HG03103 (cell line): ENCODE results near the gene BPNT1.
A peak's percentile ranks its signal among the peaks of the same experiment; 100 is the strongest.
"Not testable (repeated sequence)": the region's sequence is repeated elsewhere in the genome, so short reads cannot be mapped to it uniquely, and the experiment has no call there.

Source experiments
- ATAC-seq: cut with Tn5 transposase; IDR thresholded peaks from one replicate; pipeline ENCODE4 v1.9.1; 2021; ENCODE audit warnings: low read depth; ENCODE audit not compliant: unreplicated experiment

BPNT1 gene, protein sequence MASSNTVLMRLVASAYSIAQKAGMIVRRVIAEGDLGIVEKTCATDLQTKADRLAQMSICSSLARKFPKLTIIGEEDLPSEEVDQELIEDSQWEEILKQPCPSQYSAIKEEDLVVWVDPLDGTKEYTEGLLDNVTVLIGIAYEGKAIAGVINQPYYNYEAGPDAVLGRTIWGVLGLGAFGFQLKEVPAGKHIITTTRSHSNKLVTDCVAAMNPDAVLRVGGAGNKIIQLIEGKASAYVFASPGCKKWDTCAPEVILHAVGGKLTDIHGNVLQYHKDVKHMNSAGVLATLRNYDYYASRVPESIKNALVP

DNA sequence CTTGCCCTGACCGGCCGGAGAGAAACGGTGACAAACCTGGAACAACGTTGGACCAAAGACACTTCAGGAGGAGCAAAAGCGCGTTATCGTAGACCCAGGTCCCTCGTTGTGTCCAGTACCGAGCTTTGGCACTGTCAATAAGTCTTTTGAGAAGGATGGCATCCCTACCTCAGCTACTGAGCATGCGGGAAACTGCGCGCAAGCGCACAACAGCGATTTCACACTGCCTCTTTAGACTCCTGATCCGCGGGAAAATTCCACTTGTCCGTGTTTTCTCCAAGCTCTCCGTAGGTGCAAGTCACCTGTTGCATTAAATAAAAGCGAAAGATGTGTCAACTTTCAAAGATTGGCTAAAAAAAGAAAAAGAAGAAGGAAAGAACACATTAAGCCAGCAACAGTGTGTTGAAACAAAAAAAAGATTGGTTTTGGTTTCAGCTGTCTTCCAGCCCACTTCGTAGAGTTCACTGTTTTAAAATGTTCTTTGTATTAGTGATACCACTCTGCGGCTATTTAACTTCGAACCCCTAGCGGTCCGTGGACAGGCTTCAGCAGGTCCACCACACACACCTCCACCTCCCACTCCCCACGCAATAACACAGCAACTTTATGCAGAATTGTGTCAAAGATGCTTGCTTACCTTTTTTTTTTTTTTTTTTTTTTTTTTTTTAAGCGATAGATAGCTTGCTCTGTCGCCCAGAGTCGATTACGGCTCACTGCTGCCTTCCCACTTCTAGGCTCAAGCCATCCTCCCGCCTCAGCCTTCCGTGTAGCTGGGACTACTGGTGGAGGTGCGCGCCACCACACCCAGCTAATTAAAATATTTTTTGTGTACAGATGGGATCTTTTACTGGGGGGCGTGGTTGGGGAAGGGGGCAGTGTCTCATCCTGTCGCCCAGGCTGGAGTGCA, at the start of gene BPNT1:
Gene BPNT1 (minus strand): TSS at position 139 of the 907 bp plus-strand sequence. CDS start 9,942 bp downstream, outside the sequence.
- peak; percentile 45 for ATAC-seq

DNA sequence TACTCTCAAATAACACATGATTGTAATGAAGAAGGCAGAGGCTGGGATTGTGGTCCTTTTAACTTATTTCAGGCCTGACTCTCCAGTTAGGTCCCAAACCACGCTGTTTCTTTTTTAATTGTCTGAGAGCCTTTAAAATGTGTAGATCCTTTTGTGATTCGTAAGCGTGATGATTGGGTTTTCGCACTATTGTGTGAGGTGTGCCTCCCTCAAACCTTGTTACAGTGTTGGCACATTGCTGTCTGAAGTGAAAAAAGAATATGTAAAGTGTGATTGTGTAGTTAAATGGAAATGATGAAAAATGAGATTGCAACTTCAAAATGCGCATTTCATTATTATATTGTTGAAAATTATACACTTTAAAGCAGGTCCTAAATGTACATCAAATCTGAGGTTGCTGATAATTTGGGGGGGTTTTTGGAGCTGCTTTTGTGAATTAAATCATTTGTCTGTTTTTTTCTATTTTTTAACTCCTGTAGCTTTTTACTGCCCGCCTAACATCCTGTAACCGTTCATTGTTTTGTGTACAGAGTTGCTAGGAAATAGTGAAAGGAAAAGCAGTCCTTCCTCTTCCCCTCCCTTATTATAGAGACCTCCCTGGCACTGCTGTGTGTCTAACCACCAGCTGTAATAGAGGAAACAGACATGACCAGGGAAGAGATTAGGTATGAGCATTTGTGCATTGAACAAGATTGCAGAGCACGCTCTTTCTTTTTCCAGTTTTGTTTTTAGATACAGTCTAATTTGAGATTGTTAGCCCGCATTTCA, 47.6 kb upstream of the BPNT1 start:
- ATAC-seq = no peak

DNA sequence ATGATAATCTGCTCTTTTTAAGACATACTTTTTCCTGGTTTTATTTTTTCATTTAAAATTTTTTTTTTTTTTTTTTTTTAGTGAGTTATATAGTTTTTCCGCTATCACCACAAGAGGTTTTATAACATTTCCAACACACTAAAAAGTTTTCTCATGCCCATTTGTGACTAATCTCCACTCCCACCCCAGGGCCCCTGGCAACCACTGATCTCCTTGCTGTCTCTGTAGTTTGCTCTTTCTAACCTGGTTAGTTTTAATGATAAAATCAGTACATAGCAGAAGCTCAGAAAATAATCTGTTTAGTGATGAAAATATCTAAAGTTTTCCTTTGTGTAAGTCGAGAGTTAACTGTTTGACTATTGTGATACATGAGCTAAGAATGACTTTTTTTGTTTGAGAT, 46.2 kb upstream of the BPNT1 start:
- ATAC-seq = no peak

DNA sequence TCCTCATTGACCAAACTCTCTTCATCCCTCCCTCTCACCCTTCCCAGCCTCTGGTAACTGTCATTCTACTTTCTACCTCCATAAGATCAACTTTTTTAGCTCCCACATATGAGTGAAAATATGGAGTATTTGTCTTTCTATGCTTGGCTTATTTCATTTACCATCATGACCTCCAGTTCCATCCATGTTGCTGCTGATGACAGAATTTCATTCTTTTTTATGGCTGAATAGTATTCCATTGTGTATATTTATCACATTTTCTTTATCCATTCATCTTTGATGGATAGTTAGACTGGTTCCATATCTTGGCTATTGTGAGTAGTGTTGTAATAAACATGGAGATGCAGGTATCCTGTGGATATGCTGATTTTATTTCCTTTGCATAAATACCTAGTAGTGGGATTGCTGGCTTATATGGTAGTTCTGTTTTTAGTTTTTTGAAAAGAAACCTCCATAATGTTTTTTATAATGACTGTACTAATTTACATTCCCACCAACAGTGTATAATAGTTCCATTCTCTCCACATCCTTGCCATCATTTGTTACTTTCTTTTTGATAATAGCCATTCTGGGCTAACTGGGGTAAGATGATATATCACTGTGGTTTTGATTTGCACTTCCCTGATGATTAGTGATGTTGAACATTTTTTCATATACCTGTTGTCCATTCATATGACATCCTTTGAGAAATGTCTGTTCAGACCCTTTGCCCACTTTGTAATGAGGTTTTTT, 40.1 kb upstream of the BPNT1 start:
- no peak for ATAC-seq

DNA sequence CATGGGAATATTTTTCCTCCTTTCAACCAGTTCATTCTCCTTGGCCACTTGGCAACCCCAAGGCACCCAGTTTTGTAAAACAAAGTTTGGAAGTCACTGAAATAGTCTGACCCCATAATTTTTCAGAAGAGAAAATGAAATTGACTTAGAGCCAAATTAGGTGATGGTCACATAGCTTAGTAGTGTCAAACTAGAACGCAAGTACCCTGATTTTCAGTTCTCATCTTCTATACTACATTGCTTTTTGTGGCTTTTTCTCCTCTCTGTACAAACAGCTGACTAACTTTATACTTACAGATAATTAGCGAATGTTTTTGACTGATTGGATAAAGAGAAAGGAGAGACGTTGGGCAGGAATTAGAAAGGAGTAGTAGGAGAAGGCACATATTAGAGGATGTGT, 37.5 kb upstream of the BPNT1 start:
- ATAC-seq = no peak

DNA sequence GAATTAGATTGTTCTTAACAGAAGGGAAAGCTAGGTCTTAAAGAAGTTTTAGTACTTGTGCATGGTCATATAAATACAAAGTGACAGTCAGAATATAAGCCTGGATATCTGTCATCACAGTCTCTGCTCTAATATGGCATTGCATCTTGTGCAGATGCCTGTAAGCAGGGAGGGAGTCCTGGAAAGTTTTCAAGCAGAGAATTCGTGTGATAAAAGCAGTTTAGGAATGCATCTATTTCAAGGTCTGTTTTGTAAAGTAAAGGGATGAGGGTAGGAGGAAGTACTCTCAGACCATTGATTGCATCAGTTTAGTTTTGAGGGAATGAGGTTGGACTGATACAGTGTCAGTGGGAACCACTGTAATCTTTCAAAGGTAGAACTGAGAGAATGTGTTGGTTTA, 35.0 kb upstream of the BPNT1 start:
- ATAC-seq = no peak

DNA sequence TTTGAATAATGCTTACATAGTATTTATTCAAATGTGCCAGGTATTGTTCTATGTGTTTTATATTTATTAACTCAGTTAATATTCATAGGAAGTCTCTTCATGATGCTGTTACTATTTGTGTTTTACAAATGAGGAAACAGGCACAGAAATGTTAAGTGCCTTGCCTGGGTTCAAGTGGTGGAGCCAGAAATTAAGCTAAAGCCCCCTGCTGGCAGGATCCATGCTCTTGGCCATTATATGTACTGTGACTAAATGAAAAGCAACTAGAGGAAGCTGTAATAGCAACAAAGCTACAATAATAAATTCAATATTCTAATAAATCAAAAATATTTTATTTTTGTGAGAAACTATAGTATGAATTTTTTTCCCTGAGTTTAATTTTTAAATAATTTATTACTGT, 34.3 kb upstream of the BPNT1 start:
- no peak for ATAC-seq

DNA sequence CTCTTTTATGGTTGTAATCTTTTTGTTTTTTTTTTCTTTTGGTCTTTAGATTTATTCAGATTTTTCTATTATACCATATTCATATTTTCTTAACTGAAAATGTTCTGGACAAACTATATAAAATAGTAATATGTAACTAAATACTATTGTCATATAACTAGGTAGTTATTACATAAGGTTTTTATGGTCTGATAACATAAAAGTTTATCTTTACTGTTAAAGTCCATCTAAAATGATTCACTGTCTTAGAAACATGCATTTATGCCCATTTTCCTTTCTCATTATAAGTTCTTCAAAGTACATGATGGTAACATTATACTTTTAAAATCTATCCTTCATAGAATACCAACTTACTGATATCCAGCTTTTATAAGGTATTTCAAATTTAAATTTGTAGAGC, 33.5 kb upstream of the BPNT1 start:
- ATAC-seq = no peak

DNA sequence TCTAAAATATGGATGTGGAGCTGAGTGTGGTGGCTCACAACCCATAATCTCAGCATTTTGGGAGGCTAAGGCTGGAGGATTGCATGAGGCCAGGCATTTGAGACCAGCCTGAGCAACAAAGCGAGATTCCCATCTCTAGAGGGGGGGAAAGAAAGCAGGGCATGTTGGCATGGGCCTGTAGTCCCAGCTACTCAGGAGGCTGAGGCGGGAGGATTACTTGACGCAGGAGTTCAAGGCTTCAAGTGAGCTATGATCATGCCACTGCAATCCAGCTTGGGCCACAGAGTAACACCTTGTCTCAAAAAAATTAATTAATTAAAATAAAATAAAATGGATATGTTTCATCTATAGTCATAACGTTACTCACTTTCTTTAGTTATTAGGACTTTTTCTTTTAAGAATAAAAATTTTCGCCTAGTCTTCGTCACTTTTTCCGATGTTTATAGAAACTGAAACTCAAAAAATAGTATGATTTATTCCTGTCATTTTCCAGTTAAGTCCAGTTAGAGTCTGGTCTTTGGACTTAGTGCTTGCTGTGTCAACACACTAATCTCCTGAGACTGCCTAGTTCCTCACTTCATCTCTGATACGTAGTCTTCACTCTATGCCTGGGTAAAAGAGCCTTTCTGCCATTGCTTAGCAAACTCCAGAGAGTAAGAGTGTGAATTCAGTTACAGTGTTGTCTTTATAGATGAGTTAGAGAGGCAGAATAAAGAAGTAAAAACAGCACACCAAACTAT, 32.4 kb upstream of the BPNT1 start:
- ATAC-seq = no peak

DNA sequence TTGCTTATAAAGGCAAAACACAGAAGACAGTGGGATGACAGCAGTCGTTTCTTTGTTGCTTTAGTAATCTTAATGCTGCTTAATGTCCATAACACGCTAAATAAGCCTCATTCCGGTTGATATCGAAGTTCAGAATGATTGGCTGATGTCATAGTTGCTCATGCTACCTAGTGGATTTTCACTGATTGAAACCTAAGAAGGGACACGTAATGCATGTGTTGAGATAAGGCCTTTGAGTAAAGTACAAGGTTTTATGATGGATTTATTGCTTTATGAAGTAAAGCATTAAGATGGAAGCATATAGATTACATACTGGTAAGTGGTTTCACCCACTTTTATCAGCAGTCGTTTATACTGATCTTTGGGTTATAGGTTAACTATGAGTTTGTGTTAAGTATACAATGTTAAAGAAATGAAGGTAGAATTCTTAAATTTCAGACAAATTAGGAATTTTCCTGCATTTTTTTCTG, 29.5 kb upstream of the BPNT1 start:
- no peak for ATAC-seq

DNA sequence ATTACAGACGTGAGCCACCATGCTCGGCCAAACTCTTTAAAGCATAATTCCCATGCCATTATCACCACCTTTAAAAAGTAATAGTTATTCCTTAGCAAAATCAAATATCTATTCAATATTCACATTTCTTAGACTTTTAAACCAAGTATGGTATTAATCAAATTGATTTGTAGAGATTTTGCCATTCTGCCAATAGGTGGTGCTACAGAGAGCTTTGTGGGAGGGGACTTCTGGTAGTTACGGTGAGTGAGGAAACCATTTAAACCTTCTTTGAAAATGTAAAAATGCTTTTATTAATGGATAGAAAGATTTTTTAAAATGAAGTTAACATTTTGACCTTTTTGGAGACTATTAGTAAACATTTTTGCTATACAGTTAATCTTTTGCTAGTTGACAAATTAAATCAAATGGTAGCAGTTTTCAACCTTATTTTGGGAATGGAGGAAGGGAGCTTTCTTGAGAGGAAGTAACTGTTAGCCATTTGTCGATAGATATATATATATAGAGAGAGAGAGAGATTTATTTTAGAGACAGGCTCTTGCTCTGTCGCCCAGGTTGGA, 23.6 kb upstream of the BPNT1 start:
- no peak for ATAC-seq

DNA sequence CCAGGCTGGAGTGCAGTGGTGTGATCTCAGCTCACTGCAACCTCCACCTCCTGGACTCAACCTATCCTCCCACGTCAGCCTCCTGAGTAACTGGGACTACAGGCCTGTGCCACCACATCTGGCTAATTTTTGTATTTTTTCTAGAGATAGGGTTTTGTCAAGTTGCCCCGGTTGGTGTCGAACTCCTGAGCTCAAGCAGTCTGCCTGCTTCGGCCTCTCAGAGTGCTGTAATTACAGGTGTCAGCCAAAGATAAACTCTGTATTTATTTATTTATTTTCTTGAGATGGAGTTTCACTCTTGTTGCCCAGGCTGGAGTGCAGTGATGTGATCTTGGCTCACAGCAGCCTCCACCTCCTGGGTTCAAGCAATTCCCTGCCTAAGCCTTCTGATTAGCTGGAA, 23.0 kb upstream of the BPNT1 start:
- ATAC-seq = not testable (repeated sequence)

DNA sequence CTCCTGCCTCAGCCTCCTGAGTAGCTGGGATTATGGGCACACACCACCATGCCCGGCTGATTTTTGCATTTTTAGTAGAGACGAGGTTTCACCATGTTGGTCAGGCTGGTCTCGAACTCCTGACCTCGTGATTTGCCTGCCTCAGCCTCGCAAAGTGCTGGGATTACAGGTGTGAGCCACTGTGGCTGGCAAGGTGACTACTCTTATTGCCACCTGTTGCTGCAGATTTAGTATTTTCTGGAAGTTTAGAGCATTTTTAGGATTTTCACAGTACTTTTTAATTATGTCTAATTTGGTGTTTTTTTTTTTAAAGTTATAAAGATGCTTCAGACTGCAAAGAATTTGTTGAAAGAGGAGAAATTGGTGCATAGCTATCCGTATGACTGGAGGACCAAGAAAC, 20.9 kb upstream of the BPNT1 start:
- ATAC-seq = not testable (repeated sequence)

DNA sequence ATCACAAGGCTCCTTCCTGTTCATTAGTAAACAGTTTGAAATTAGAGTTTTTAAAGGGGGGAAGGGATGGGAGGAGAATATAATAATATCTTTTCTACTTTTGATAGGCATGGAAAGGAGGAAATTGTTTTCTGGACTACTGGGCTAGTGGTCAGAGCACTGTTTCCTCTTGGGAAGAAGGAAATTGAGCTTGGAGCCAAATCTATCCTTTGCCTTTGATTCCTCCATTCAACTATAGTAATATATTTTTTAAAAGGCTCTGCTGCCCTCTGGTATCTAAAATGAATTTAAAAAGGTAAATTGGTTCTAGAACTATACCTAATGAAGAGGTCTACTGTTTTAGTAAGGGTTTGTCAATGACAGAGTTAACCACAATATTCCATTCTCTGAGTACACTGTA, 10.2 kb upstream of the BPNT1 start:
- no peak for ATAC-seq

DNA sequence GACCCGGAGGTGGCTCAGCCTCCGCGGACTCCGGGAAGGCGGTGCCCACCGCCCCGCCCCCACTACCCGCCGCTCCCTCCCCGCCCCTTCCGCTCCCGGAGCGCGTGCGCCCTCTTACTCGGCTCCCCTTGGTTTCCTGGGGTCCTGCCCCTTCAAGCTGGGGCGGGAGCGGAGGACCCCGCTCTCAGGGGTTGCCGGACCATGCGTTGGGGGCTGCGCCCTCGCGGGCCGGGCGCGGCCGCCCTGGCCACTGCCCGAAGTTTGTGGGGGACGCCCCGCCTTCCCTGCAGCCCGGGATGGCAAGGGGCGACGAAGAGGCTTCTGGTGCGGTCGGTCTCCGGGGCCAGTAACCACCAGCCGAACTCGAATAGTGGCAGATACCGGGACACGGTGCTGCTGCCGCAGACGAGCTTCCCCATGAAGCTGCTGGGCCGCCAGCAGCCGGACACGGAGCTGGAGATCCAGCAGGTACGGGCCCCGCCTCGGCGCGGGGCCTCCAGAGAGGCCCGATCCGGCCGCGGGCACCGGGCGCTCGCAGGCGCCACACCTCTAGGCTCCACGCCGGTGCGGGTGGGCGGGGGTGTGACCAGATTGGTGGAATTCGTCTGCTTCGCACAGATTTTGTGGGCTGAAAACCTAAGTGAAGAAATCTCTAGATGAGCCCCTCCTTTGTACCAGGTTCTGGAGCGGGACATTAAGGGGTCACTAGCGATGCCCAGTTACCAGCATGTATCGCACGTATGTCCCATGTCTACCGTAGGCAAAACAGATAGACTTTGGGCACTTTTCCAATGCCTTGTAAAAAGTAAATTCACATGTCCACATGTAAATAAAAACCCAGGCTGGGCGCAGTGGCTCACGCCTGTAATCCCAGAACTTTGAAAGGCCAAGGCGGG, 4.7 kb upstream of the BPNT1 start, which contains the start of gene IARS2:
Gene IARS2 (plus strand): TSS at position 117 of the 896 bp plus-strand sequence. CDS start 85 bp downstream, at position 202.
- peak; percentile 55 for ATAC-seq

DNA sequence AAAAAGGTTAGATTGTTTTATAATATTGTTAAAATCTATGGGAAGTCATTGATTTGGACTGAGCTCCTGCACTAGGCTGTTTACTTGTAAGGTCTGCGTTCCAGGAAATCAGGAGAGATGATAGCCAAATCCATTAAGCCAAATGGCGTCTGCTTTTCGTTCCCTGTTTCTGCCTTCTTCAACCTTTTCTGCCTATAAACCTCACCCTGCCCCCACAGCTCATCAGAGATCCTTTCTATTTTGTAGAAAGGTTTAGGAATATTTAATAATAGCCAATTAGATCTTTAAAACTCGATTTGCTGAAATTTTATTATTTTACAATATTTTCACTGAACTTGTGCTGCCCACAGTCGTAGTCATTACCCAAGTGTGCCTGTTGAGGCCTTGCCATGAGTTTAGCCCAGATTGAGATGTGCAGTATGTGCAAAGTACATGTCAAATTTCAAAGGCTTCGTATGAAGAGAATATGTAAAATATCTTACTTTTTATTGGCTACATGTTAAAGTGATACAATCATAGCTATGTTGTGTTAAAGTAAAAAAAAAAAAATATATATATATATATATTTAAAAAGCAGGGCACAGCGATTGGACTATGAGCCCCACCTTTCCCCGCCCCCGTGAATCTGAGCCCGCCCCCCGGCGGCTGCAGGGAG, 3.9 kb upstream of the BPNT1 start:
- ATAC-seq = peak; percentile 5

DNA sequence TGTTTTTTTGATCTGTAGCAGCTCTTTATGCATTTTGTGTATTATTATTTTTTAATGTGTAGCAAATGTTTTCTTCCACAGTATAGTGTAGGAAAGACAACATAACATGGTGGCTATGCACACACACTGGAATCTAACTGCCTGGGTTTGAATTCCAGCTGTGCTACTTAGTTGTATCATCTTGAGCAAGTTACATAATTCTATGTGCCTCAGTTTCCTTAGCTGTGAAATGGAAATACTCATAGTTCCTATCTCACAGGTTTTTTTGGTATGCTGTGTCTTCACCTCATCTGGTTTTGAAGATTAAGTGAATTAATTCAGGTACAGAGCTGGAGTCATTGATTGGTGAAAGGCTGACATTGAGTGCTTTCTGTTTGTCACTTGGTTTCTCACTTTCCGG, 3.1 kb upstream of the BPNT1 start:
- ATAC-seq = no peak

DNA sequence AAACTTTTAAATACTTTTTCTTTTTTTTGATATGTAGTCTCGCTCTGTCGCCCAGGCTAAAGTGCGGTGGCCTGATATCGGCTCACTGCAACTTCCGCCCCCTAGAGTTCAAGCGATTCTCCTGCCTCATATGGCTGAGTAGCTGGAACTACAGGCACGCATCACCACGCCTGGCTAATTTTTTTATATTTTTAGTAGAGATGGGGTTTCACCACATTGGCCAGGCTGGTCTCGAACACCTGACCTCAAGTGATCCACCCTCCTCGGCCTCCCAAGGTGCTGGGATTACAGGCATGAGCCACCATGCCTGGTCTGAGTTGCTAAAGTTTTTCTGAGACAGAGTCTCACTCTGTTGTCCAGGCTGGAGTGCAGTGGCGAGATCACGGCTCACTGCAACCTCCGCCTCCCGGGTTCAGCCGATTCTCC, 3.3 kb downstream of the BPNT1 start:
- peak; percentile 42 for ATAC-seq
